LNCaP clone FGC (cell line): Measurements from ENCODE around the gene DAPK3.

Source experiments
- DNase-seq: peaks from one replicate; pipeline ENCODE4 v3.0.0-alpha.2; 2011; ENCODE audit warnings: low read depth
- H3K4me3 ChIP-seq: 2 replicates; pipeline ENCODE4 v1.5.1; 2011; ENCODE audit warnings: mild to moderate bottlenecking, low read depth, low read length, control low read depth
- CTCF ChIP-seq: IDR thresholded peaks from 2 replicates; pipeline ENCODE4 v1.5.1; 2012; ENCODE audit warnings: mild to moderate bottlenecking; ENCODE audit not compliant: control insufficient read depth, insufficient read depth; ENCODE audit errors: extremely low read depth

The DAPK3 gene

DNA sequence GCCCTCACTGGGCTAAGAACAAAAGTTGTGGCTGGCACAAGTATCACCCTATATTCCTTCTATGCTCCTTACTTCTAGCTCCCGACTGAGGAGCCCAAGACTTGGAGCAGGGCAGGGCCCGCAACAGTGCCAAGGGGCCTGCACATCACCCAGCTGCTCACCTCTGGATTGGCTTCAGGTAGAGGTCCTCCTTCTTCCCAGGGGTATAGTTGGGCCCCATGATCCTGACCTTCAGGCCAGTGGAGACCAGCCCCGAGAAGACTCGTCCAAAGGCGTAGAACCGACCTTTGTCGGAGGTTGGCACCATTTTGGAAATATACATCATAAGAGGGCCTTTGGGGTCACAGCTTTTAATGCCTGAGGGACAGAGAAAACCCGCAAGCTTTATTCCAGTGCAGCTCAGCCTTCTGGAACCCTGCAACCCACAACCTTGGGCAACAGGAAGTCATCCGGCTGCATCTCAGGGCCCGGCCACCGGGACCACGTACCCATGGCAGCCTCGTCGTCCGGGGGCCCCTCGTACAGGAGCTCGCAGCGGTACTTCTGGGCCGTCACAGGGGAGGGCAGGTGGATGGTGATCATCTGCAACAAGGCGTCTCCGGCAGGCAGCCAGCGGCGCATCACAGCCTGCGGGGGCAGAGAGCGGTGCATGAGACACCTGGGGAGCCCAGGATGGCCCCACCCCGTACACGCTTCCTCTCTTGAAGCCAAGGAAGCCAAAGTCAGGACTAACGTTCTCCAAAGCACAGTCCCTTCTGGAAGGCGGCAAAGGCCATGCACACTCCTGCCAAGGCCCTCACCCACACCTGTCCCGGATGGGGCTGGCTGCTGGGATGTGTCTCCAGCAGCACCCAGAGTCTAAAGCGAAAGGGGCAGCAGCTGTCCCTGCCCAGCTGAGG lies 9.7 kb upstream of the DAPK3 start:
- DNase-seq, result no peak
- no peak for TF ChIP-seq CTCF
- no peak overlapping the region for H3K4me3 ChIP-seq

GRCh38 chr19:3979674-3980352 lies 8.9 kb upstream of the DAPK3 start:
- no peak overlapping the region for H3K4me3 ChIP-seq
- no peak for TF ChIP-seq CTCF
- DNase-seq, result no peak

- no peak overlapping the region for H3K4me3 ChIP-seq
- no peak for DNase-seq
Measured at GRCh38 chr19:3979289-3979673, 8.4 kb upstream of the DAPK3 start.

GRCh38 chr19:3978145-3978544 lies 7.2 kb upstream of the DAPK3 start:
- no peak for TF ChIP-seq CTCF
- H3K4me3 ChIP-seq, result no peak overlapping the region
- no peak for DNase-seq

More at GRCh38 chr19:3979289-3979673, 8.4 kb upstream of the DAPK3 start:
- no peak for TF ChIP-seq CTCF

DNA sequence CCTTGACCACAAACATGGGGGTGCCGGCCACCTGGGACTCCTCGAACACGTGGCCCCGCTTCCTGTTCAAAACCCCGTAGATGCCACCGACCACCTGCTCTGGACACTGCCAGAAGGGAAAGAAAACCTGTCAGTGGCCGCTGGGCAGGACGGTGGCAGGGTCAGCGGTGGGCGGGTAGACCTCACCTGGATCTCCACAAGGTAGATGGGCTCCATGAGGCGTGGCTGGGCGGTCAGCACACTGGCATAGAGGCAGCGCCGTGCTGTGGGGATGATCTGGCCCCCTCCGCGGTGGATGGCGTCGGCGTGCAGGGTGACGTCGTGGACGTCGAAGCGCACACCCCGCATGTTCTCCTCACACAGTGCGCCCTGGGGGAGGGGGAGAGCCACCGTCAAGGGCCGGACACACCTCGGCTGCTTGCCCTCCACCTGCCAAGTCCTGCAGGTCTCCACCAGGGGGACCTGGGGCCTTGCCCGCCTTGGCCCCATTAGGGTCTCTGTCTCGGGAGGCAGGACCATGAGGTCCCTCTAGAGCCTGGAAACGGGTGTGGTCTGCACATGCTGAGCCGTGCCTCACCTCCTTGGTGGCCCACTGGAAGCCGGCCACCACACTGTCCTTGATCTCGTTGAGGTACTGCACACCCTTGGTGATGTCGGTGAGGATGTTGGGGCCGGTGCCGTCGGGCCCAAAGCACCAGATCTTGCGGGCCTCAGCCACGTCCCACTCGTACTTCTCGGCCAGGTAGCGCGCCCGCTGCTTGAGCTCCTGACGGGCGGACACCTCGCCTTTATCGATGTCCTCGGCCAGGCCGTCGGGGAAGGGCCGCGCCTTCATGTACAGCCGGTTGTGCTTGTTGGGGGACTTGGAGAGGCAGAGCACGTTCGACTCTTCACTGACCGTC lies 6.6 kb upstream of the DAPK3 start:
- no peak for DNase-seq
- no peak for TF ChIP-seq CTCF
- H3K4me3 ChIP-seq, result no peak overlapping the region

DNA sequence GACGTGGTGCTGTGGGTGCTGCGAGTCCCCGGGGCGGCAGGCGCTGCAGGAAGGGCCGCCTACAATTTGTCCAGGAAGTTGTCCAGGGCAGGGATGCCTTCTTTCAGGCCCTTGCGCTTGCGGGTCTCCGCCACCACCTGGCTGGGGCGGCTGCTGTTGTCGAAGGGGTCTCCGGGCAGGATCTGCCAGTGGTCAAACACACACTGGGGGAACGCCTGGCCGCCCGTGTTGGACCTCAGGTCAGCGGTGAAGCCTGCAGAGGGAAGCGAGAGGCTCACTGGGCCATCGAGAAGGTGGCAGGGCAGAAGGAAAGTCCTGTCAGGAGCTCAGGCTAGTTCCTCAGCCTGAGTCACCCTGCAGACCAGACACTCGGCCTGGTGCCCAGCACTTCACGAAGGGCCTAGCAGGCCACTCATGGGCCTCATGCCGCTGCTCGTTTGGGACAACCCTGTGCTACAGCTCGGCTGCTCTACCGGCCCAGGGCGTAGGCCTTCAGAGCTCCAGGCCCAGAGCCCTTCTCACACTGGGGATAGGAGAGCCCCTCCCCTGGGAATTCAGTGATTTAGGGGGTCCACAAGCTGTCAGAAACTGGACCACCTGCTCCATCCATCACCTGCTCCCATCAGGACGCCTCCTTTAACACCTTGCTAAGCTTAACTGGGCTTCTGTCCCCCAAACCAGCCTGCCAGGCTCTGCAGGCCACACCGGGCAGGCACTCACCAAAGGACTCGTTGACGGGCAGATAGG lies 5.8 kb upstream of the DAPK3 start:
- DNase-seq, result no peak
- no peak overlapping the region for H3K4me3 ChIP-seq

More for the DNA sequence above, 5.8 kb upstream of the DAPK3 start:
- TF ChIP-seq CTCF, result no peak
